DMS79 (cell line): ENCODE data around the gene BDH1.
"Not testable (repeated sequence)": the region's sequence is repeated elsewhere in the genome, so short reads cannot be mapped to it uniquely, and the experiment has no call there.

Source experiments
- DNase-seq: peaks from one replicate; lab custom pipeline; 2025; lab: John Stamatoyannopoulos, UW

BDH1 gene

DNA sequence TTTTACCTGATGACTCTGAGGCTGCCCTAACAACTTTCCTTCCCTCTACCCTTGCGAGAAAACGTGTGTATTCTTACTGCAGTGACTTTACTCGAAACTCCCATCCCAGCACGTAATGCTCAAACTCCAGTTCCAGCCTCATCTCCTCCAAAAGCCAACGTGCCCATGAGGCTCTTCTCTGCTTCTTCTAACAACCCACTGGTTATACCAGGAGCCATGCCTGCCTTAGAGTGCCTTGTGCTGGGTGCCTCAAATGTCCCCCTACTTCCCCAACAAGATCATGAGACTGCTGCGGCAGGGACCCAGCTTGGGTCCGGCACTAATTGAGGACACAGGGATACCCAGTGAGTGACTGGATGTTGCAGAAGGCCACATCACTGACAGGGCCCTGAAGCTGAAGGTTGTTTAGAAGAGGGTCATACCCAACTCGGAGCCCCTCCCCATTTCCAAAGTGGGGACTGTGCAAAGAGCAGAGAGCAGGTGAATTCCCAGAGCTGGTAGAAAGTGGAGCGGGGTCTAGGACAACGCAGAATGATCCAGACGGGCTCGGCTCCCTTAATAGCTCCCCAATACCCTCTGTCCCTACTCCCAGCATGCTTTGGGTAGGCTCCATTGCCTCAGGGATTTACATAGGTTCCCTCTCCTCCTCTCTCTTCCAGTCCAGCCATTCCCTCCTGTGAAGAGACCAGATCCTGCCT, 71.4 kb downstream of the BDH1 start:
- no peak for DNase-seq

DNA sequence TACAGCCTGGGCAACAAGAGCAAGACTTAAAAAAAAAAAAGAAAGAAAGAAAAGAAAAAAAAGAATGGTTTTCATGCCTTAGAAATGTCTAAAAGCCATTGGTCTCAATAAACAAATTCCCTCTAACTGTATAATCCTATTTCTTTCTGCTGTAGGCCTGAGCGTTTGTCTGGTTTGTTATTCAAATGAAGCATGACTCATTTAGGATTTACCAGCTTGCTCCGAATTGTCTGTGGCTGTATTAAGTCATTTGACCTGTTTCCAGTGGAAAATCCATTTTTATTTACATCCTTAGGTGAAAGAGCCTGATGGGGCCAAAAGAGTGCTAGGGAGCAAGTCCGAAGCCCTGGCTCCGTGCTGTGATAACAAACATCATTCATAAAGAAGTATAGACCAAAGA, 73.8 kb downstream of the BDH1 start:
- DNase-seq = no peak

DNA sequence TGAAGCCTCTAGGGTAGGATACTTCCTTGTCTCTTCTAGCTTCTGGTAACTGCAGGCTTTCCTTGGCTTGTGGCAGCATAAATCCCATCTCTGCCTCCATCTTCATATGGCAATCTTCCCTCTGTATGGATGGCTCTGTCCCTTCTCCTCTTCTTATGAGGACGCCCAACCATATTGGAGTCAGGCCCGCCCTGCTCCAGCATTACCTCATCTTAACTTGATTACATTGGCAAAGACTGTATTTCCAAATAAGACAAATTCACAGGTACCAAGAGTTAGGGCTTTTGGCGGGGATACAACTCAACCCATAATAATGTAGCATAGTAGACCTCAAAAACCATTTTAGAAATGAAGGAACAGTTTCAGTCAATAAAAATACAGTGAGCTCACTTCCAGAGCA, 75.4 kb downstream of the BDH1 start:
- DNase-seq = no peak

DNA sequence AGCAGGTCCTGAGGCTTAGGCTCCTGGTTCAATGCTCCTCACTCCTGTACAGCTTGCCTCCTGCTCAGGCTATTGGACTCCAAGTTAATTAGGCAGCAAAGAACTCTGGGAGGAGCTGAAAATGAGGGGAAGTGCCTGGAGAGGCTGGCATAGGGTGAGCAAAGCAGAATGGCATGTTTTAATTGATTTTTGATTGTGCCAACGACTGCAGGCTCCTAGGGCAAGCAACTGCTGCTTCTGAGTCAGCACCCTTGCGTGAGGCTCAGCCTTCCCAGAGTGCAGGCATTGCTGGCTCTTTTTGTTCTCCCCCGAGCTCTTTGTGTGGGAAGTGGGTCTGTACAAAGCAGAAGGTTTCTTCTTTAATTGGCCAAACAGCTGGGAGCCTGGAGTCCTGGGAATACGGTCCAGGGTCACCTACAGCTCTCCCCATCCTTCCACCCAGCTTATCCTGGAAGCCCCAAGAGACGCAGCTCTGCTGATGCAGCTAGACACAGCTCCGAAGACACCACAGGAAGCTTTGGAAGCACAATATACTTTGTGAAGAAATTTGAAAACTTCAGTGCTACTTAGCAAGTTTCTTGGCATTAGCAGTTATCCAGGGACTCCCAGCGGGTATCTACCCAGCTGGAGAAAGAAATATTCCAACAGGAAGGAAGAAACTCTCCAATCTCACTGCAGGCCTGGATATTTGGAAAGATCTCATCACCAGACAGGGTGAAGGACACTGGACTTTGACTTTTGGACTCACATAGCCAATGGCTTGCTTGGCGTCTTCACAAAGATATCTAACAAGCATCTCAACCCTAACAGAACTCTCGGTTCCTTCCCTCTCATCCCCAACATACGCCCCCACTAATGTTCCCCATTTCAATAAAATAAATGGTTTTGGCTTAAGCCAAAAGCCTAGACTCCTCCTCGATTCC, 76.8 kb downstream of the BDH1 start:
- no peak for DNase-seq

DNA sequence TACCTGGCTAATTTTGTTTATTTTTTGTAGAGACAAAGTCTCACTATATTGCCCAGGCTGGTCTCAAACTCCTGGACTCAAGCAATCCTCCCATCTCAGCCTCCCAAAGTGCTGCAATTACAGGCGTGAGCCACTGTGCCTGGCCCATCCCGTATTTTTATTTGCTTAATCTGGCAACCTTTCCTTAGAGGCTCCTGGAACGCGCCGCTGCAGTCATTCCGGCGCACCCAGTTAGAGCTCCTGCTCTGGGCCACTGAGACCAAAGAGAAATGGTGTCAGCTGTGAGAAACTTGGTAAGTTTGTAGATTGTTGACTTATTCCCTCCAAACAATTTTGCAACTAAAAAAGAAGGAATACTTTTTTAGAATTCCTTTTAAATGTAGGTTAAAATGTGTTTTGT, 78.0 kb downstream of the BDH1 start:
- DNase-seq = not testable (repeated sequence)

DNA sequence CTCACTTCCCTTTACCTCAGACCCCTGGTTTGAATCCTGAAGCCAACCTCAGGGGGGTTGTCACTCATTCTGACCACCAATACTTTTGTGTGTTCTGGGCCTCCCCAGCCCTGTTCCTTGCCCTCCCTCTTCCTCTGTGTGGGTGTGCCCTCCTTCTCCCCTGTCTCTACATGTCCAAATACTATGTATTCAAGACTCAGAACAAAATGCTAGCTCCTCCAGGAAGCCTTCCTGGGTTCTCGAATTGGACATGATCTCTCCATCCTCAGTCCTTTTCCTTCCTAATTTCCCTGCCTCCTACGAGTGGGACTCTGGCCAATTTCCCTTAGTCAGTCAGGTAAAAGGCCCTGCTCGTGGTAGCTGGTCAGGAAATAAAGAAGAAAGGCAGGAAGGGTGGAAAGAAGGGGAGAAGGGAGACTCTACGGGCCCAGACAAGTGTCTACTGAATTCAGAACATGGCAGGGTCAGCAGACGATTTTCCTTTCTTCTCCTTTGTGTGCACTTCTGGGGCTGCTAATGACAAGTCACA, 79.7 kb downstream of the BDH1 start:
- DNase-seq = no peak

DNA sequence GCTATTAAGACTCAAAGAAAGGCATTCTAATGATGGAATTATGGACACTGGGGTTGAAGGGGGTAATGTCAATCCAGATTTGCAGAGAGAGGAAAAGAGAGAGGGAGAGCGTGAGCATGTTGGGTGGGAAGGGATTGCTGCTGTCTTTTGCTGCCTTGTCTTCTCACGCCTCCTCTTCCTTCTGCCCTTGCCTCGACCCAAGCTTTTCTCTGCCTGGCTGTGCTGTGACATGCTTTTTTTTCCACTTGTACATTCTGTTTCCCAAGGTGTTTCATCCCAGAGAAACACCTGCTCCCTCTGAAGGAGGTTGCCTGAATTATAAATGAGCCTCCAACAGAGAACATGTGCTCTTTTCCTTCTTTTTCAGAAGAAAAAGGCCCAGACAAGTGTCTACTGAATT, 80.3 kb downstream of the BDH1 start:
- DNase-seq = no peak

DNA sequence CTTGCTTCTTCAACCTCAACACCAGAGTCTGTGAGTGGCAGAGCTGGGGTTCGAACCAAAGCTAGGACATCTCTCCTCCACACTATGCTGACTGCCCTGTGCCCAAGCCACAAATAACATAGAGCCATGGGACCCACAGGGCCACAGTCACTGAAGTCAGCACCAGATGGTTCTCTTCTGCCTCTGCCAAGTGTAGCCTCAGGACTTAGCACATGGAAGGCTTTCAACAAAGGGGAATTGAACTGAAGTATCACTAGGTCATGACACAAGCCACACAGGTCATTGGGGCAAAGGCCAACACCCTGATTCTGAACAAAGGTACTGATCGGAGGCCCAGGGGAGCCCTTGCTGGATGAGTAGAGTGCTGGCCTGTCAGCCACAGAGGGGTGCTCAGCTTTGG, 83.6 kb downstream of the BDH1 start:
- DNase-seq = no peak

DNA sequence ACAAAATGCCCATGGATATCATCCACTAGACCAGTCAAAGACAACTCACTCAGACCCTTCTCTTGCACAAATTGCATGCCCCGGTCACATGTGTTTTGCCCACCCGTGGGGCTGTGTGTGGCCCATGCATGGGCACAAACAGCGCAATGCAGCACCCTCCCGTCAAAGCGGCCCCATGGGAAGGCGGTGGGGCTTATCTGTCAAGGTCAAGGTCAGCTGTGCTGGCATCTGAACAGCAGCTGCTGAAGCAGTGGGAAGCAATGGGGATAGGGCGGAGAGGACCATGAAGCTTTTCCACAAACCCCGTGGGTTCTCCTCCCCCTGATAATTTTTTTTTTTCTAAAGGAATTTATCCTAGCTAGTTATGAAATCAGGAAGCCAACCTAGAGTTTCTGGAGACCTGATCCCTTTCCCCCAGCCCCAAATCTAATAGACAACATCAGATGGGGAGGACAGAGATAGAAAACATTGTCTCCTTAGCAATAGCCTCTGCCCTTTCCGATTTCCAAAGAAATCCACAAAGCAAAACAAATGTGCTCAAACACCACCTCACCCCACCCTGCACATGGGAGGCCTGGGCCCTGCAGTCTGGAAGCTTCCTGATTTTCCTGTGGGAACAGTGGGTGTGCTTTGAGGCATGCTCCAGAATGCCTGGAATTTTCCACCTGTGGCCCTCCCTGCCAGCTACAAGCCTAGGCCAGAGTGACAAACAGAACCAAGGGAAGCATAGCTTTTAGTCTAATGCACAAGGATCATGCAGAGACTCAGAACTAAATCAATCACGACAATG, 84.4 kb downstream of the BDH1 start:
- no peak for DNase-seq

DNA sequence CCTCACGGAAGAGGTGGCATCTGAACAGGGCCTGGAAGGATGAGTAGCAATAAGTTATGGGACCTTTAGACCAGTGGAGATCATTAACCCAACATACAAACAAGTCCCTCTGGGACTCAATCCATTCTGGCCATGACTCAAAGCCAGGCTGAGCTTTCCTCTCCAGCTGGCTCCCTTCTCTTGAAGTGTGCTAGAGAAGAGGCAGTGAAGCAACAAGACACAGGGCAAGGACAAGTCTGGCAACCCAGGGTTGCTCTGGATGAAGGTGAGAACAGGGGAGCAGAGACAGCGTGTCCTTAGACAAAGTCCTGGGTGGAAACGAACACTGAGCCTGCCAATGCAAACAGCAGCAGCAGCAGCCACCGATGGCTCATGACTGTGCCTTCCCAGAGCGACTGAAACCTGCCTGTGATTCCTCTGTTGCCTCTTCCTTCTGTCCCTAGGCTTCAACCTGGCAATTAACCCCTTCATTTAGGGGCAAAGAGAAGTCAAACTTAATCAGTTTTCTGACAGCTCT, 86.8 kb downstream of the BDH1 start:
- DNase-seq = no peak

DNA sequence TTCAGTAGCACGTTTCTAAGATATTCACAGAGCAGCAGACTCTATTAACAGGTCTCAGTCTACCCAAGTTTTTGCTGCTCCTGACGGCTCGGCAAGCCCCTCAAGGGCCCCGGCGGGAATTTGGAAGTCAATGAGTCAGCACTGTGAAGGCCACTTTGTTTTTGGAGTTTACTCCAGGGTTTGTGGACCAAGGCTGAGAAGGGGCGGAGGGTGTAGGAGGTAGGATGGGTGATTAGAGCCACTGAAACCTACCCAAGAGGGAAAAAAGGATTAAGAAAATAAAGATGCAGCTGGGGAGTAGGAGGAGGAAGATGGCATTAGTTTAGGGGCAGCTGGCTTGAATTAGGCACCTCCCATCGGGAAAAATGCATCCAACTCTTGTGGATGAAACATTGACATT, 87.6 kb downstream of the BDH1 start:
- DNase-seq = no peak

DNA sequence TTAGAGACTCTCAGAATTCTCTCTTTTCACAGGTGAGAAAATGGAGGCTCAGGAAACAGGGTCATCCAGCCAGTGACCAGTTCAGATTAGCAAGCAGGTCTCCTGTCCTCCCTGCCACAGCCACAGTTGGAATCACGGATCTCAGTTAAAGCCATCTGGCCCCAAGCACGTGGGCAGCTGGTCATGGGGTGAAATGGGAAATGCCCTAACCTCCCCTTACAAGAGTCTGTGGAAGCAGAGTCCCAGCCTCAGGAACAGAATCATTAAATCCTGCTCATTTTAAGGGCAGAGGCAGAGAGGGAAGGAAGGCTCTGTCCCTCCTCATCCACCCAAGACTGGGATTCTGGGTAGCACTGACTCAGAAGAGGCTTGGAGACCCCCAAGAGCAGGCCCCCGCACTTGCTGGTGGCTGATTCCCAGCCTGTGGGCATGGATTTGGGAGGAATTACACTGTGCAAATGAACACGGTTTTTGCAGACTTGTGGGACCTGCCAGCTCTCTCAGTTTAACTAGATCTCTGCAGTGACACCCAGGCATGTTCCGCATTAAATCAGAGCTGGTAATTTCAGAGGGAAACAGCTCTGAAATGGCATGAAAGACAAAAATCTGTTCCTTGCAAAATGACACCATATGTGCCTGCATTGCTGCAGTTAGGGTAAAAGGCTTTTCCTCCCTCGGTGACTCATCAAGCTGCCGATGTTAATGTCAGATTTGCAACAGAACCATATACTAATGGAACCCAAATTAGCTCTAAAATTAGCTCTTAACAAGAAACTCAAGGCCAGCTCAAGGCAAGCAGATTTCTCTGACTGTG, 89.0 kb downstream of the BDH1 start:
- DNase-seq = no peak

DNA sequence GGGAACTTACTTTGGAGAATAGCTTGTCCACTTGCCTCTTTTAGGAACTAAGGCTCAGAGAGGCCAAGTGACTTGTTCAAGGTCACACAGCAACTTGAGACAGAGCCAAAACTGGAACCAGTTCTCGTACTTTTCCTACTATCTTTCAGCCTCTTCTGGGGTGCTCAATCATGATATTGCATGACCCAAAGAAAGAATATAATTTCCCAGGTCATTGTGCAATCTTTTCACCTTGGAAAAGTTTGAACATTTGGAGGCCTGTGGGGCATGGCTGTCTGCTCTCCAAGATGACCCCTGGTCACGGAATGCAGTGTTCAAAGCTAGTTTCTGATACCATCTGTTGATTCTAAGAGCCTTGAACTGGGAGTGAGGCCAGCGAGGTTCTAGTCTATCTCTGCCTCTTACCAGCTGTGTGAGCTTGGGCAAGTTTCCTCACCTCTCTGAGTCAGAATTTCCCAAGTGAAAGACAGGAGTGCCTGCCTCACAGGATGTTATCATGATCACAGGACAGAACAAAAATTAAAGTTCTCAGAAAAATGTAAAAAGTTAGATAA, 89.7 kb downstream of the BDH1 start:
- DNase-seq = no peak

DNA sequence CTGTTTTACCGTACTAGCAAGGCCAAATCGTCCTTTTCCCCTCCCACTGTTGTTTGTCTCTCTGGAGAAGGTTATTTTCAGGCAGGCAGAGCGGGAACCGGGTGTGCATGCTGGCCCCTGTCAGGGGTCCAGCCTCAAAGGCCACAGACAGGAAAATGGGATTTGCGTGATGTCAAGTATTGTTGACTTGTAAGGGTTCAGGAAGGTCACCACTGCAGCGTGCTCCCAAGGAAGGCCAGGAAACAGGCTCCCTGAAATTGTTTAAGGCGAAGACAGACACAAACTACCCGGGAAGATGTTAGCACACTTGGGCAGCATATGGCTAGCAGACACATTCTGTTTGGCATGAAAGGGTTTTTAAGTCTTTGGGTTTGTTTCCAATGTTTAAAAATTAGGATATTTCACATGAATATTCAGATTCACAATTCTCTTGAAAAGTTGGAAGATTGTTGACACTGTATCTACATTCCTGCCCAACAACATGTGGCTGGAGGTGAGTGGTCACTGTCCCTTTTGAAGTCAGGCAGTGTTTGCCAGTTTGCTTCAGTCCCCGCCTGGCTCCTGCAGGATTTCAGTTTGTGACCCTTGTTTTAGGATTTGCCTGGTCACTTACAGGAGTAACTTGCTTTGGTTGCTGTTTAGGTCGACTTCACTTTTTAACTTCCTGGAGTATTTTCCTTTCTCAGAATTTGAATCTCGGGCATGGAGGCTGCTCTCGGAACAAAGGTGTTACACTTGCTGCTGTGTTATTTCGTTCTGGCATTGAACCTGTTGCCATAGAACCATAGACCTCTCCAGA, 90.4 kb downstream of the BDH1 start:
- DNase-seq = no peak

DNA sequence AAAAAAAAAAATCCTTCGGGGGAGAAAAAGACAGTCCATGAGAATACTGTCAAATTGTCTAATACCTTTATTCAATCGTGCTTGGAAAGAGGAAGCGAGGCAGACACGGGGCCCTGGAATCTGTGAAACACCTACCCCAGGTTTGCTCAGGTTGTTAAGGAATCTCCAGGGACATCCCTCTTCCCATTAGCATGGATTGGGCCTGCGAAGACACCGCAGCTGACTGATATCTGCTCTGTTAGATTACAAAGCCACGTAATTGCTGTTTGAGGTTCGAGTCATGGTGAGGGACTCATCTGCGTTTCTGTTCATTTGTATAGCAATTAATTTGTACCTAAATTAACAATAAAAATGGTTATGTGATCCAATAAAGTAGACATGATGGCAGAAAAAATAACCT, 91.0 kb downstream of the BDH1 start:
- no peak for DNase-seq

DNA sequence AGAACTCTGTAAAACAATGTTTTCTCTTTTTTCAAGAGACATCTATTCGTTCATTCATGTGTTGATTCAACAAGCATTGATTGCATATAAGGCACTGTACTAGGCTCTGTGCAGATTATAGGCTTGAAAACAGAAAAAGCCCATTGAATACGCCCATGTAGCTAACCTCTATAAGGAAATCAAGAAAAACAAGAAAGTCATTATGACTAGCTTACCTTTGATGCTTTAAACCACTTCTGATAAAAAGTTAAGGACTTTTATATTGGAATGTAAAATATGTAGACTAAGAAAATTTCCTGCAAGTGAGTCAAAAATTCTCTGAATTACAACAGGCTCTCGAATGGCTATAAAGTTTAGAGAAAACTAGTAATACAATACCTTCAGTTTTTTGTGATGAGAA, 92.5 kb downstream of the BDH1 start:
- DNase-seq = no peak

DNA sequence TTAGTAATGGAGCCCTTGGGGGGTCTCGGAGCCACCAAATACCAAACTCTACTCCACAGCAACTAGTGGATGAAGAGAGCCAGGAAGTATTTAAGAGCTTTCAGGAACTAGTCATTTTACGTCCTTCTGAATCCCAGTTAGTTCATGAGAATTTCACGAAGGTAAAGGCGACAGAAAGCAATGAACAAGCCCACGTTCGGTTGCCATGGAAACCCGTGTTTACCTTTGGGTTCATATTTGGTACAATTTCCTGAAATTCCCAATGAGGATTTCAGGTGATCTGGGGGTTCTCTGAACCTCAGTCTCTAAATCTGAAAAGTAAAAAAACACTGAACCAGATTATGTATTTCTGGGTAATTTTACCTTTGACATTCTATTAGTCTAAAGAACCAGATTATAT, 93.0 kb downstream of the BDH1 start:
- DNase-seq = no peak

DNA sequence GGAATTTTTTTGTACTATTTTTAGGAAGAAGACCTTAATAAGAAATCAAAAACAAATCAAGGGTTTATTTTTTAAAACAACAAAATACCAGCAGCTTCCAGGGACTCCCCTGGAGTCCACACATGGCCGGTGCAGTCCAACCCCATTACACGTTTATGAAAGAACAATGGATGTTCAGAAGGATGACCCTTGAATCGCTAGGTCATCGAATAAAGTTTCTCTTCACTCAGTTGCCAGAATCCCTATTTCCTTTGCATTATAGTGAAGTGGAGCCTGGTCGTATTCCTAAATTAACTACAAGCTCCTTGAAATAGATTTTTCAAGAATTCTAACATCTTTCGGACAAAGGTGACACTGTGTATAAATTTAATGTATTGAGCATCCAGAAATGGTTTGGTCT, 95.1 kb downstream of the BDH1 start:
- DNase-seq = no peak

DNA sequence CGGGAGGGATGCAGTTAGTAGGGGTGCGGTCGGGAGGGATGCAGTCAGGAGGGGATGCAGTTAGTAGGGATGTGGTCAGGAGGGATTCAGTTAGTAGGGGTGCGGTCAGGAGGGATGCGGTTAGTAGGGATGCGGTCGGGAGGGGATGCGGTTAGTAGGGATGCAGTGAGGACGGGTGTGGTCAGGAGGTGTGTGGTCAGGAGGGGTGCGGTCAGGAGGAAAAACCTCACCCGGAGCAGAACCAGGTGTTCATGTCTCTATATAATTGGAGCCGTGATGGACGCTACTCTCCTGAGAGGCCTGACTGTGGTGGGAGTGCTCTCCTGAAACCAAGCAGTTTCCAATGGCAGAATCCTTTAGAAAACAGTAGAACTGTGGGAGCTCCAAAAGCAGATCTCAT, 95.8 kb downstream of the BDH1 start:
- DNase-seq = no peak
